ENCODE results near the gene DGKH.
A peak's percentile ranks its signal among the peaks of the same experiment; 100 is the strongest.

The DGKH gene

GRCh38 chr13:42232671-42233070 is 184.2 kb downstream of the DGKH start:
- DNase-seq = no peak

- no peak for DNase-seq
Observed at GRCh38 chr13:42233726-42234125, 185.3 kb downstream of the DGKH start.

- DNase-seq = no peak
Observed at GRCh38 chr13:42239161-42239560, 190.7 kb downstream of the DGKH start.

- DNase-seq = no peak
Observed at GRCh38 chr13:42239644-42240043, 191.2 kb downstream of the DGKH start.

GRCh38 chr13:42246541-42246940 is 198.1 kb downstream of the DGKH start:
- DNase-seq = no peak

GRCh38 chr13:42247883-42248282 is 199.4 kb downstream of the DGKH start:
- DNase-seq = no peak

GRCh38 chr13:42255886-42256285 is 207.4 kb downstream of the DGKH start:
- no peak for DNase-seq

GRCh38 chr13:42258747-42259146 is 210.3 kb downstream of the DGKH start:
- no peak for DNase-seq

GRCh38 chr13:42259515-42259914 is 211.1 kb downstream of the DGKH start:
- DNase-seq = no peak

- DNase-seq = no peak
Observed at GRCh38 chr13:42260903-42261654, 212.6 kb downstream of the DGKH start.

- no peak for DNase-seq
Observed at GRCh38 chr13:42266473-42266872, 218.0 kb downstream of the DGKH start.

- no peak for DNase-seq
Observed at GRCh38 chr13:42270160-42270856, 221.9 kb downstream of the DGKH start.

- DNase-seq = no peak
Observed at GRCh38 chr13:42270857-42271215, 222.4 kb downstream of the DGKH start.

GRCh38 chr13:42271337-42272114 is 223.1 kb downstream of the DGKH start:
- DNase-seq = peak; percentile 92

- peak; percentile 53 for DNase-seq
Observed at GRCh38 chr13:42272115-42272803, 223.8 kb downstream of the DGKH start, which contains the start of gene AKAP11. Gene AKAP11, plus strand, starts transcription at chr13:42272152. Its CDS starts 14,197 bp downstream, at chr13:42286349.

GRCh38 chr13:42272804-42273175 is 224.3 kb downstream of the DGKH start:
- DNase-seq = no peak

- no peak for DNase-seq
Observed at GRCh38 chr13:42274386-42275097, 226.1 kb downstream of the DGKH start.

- DNase-seq = no peak
Observed at GRCh38 chr13:42275098-42275471, 226.6 kb downstream of the DGKH start.

- no peak for DNase-seq
Observed at GRCh38 chr13:42275506-42275905, 227.1 kb downstream of the DGKH start.

GRCh38 chr13:42276683-42277082 is 228.2 kb downstream of the DGKH start:
- DNase-seq = no peak

- DNase-seq = no peak
Observed at GRCh38 chr13:42277618-42278276, 229.3 kb downstream of the DGKH start.

- no peak for DNase-seq
Observed at GRCh38 chr13:42279080-42279479, 230.6 kb downstream of the DGKH start.
